ENCODE results near the gene TMEM238L. TPM values are rescaled to one million over a fixed set of nuclear protein-coding genes. Genes with fewer than 3 reads are reported as not detected.

TMEM238L gene
- total RNA-seq, 1 experiment from 2014 or later, result not detected

- H4K91ac ChIP-seq (ENCODE audit: insufficient read length, low read depth, low read length), result no peak overlapping the region
- no peaks in the 10 kb centered on the region for H3K79me1 ChIP-seq (ENCODE audit: insufficient read depth, low read depth, low read length, poor library complexity, severe bottlenecking)
- no peak overlapping the region for H2AK5ac ChIP-seq (ENCODE audit: insufficient read length, low read length)
- no peaks in the 10 kb centered on the region for H3K9me3 Mint-ChIP-seq
- H2BK12ac ChIP-seq (ENCODE audit: insufficient read length, low read depth, low read length), result no peak overlapping the region
- no peak overlapping the region for H2BK15ac ChIP-seq (ENCODE audit: low read depth, low read length)
- H3K9ac ChIP-seq (ENCODE audit: extremely low read depth, insufficient read length, low read length), result no peak overlapping the region
- H4K20me1 ChIP-seq (ENCODE audit: control insufficient read depth, insufficient read depth, insufficient read length), result no peaks in the 10 kb centered on the region
- H3K4me1 Mint-ChIP-seq, result peaks cover 35 to 44% of the 10 kb centered on the region in 2 experiments
- H4K5ac ChIP-seq (ENCODE audit: insufficient read length, low read depth, low read length), result no peak overlapping the region
- no peak overlapping the region for H3K14ac ChIP-seq (ENCODE audit: insufficient read depth, low read length)
- H3K27me3 ChIP-seq (ENCODE audit: insufficient read depth, low read length), result no peaks in the 10 kb centered on the region
- no peak overlapping the region for H3K18ac ChIP-seq (ENCODE audit: insufficient read length, low read depth, low read length)
- no peaks in the 10 kb centered on the region for H3K36me3 Mint-ChIP-seq (ENCODE audit: insufficient read depth in 1 of 3, low read depth in 3 of 3)
- no peak overlapping the region for H3K27ac ChIP-seq (ENCODE audit: insufficient read length, low read depth, low read length)
- no peak overlapping the region for H3K56ac ChIP-seq (ENCODE audit: insufficient read length, low read depth, low read length)
- H4K8ac ChIP-seq (replicated peaks; ENCODE audit: insufficient read length, low read depth, low read length), result no peak overlapping the region
- H3K23ac ChIP-seq (ENCODE audit: insufficient read length, low read depth, low read length), result no peak overlapping the region
- no peaks in the 10 kb centered on the region for H3K79me2 ChIP-seq (ENCODE audit: insufficient read depth, low read length)
- peaks cover 2% of the 10 kb centered on the region; the same call in 1 of the 2 replicates for H3K4me1 ChIP-seq (ENCODE audit: insufficient read depth, low read length)
- no peak overlapping the region for H3K4me3 Mint-ChIP-seq
- TF ChIP-seq CTCF (conservative IDR thresholded peaks at IDR 0.05), result no peak
- H3K4me2 ChIP-seq (ENCODE audit: insufficient read depth, insufficient read length, low read length), result no peak overlapping the region
- H2BK5ac ChIP-seq (ENCODE audit: insufficient read length, low read length), result no peak overlapping the region
- WGBS (ENCODE audit: extremely low coverage, insufficient read length, low lambda C conversion rate), result no CpG with 5 or more reads among the region's 9 CpGs
- H3T11ph ChIP-seq (ENCODE audit: low read length), result no peak overlapping the region
- no peak for DNase-seq
- H3K23me2 ChIP-seq (ENCODE audit: insufficient read length, low read depth, low read length, poor library complexity, severe bottlenecking), result no peaks in the 10 kb centered on the region
- no peak overlapping the region for H2BK20ac ChIP-seq (ENCODE audit: low read depth, low read length, poor library complexity, severe bottlenecking)
- H3K9me3 ChIP-seq (ENCODE audit: control insufficient read depth, low read depth, low read length), result no peaks in the 10 kb centered on the region
- no peak overlapping the region for H2AFZ ChIP-seq (ENCODE audit: low read length)
- H3K27me3 Mint-ChIP-seq (ENCODE audit: low read depth), result no peaks in the 10 kb centered on the region
- H3K27ac Mint-ChIP-seq, result peak overlapping the region in 1 of 3 experiments; percentile 88; a peak in 3 of 7 replicates
- H2BK120ac ChIP-seq (ENCODE audit: low read depth, low read length, poor library complexity, severe bottlenecking), result no peak overlapping the region
- H3K4ac ChIP-seq (ENCODE audit: low read depth, low read length), result no peak overlapping the region
Measured at GRCh38 chr17:10790491-10791401, 13.2 kb downstream of the TMEM238L start.

Measured in H9 (cell line).